GM12875 (cell line): ENCODE results near the gene ERF.

ENCODE experiments used
- H3K4me3 ChIP-seq: one replicate; pipeline ENCODE4 v1.5.1; 2011; ENCODE audit warnings: low read depth, low read length, control low read depth
- TF ChIP-seq, protein P1 (sequence below): IDR thresholded peaks from 2 replicates; pipeline ENCODE4 v1.5.1; 2011; ENCODE audit warnings: low read depth, mild to moderate bottlenecking, control low read depth, inconsistent platforms, low read length, moderate library complexity, borderline replicate concordance; ENCODE audit not compliant: insufficient read depth

The ERF gene

GRCh38 chr19:42291435-42291810 lies 36.5 kb upstream of the ERF start:
- TF ChIP-seq, protein P1, sequence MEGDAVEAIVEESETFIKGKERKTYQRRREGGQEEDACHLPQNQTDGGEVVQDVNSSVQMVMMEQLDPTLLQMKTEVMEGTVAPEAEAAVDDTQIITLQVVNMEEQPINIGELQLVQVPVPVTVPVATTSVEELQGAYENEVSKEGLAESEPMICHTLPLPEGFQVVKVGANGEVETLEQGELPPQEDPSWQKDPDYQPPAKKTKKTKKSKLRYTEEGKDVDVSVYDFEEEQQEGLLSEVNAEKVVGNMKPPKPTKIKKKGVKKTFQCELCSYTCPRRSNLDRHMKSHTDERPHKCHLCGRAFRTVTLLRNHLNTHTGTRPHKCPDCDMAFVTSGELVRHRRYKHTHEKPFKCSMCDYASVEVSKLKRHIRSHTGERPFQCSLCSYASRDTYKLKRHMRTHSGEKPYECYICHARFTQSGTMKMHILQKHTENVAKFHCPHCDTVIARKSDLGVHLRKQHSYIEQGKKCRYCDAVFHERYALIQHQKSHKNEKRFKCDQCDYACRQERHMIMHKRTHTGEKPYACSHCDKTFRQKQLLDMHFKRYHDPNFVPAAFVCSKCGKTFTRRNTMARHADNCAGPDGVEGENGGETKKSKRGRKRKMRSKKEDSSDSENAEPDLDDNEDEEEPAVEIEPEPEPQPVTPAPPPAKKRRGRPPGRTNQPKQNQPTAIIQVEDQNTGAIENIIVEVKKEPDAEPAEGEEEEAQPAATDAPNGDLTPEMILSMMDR = no peak
- H3K4me3 ChIP-seq = no peak overlapping the region

- no peak overlapping the region for H3K4me3 ChIP-seq
- TF ChIP-seq, protein P1 = peak; percentile 72
Observed at GRCh38 chr19:42290523-42291434, 35.9 kb upstream of the ERF start.

GRCh38 chr19:42290136-42290522 lies 35.2 kb upstream of the ERF start:
- TF ChIP-seq, protein P1 = no peak
- no peak overlapping the region for H3K4me3 ChIP-seq

- TF ChIP-seq, protein P1 = no peak
- no peak overlapping the region for H3K4me3 ChIP-seq
Observed at GRCh38 chr19:42289556-42290041, 34.7 kb upstream of the ERF start.

DNA sequence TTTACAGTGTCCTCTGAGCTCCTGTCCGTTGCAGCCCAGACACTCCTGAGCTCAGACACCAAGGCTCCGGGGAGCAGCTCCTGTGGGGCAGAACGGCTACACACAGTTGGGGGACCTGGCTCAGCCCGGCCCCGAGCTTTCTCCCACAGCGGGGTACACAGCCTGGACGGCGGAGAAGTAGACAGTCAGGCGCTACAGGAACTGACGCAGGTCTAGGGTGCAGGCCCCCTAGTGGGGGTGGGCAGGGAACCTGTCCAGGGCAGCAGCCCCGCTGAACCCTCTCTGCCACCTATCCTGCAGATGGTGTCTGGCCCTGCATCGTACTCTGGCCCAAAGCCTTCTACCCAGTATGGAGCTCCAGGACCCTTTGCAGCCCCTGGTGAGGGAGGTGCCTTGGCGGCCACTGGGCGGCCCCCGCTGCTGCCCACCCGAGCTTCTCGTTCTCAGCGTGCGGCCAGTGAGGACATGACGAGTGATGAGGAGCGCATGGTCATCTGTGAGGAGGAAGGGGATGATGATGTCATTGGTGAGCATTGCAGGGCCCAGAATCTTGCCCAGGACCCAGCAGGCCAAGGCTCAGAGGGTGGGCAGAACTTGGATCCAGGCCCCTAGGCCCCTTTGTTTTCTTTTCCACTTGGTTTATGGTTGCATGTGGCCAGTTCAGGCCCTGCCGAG lies 34.1 kb upstream of the ERF start:
- TF ChIP-seq, protein P1 = no peak
- no peak overlapping the region for H3K4me3 ChIP-seq

- no peak overlapping the region for H3K4me3 ChIP-seq
- TF ChIP-seq, protein P1 = no peak
Observed at GRCh38 chr19:42288387-42288786, 33.5 kb upstream of the ERF start.

DNA sequence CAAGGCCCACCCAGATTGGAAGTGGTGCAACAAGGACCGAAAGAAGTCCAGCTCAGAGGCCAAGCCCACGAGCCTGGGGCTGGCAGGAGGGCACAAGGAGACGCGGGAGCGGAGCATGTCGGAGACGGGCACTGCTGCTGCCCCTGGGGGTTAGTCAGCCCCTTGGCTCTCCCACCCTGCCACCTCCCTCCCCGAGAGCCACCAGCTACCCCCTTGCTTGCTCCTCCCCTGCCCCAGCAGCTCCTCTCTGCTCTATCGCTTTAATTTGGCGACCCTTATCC lies 32.8 kb upstream of the ERF start:
- TF ChIP-seq, protein P1 = no peak
- no peak overlapping the region for H3K4me3 ChIP-seq
